Amniotic epithelial cell (primary cell): Measurements from ENCODE around the gene DSC1.
"Not testable (repeated sequence)": the region's sequence is repeated elsewhere in the genome, so short reads cannot be mapped to it uniquely, and the experiment has no call there.

Experiments used
- DNase-seq: peaks from one replicate; pipeline ENCODE4 v3.0.0-alpha.2; 2010; ENCODE audit warnings: low read depth

The DSC1 gene

DNA sequence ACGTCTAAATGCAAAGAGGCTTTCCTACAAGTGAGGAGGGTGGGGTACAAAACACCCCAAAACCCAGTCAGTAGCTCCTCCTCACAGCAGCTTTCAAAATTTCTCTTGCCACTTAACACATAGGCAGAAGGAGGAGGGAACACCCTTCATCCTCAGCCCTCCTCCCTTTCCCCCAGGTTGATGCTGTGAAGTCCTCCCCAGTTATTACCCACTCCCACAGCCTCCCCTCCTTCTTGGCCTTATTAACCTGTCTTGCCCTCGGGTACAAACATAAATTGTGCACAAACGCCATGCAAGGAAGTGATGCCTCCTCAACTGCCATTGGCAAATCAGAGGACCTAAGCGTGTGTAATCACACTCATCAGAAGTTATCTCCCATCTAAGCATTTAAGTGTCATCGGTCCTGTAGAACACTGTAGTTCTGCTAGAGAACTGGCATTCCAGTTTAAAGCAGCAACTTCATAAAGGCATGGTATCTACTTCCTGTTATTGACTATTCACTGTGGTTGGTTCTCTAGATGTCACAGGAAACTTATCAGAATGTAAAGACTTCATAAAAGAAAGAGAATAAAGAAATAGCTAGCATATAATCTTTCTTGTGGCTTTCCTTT lies at the start of gene DSC1:
DSC1 (minus strand) TSS at position 32 of the 611 bp plus-strand sequence. CDS start 262 bp downstream, outside the sequence.
- DNase-seq: no peak

GRCh38 chr18:31211047-31211446 lies 48.4 kb upstream of the DSC1 start:
- DNase-seq: no peak

GRCh38 chr18:31209041-31209440 lies 46.4 kb upstream of the DSC1 start:
- DNase-seq: no peak

DNA sequence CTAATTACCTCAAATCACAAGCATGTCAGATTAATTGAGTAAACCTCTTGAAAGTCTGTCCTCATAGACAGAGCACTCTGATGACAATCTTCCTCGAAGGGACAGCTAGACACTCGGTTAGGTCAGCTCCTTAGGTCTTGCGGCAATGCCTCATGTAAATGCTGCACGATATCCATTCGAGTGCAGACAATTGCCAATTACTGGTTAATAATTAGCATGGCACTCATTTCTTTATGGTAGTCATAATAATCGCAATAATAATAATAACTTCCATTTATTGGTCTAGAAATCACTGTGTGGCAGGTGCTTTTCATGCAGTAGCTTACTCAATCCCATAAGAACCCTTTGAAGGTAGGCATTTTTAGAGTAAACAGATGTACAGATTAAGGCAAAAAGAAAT lies 44.7 kb upstream of the DSC1 start:
- no peak for DNase-seq

DNA sequence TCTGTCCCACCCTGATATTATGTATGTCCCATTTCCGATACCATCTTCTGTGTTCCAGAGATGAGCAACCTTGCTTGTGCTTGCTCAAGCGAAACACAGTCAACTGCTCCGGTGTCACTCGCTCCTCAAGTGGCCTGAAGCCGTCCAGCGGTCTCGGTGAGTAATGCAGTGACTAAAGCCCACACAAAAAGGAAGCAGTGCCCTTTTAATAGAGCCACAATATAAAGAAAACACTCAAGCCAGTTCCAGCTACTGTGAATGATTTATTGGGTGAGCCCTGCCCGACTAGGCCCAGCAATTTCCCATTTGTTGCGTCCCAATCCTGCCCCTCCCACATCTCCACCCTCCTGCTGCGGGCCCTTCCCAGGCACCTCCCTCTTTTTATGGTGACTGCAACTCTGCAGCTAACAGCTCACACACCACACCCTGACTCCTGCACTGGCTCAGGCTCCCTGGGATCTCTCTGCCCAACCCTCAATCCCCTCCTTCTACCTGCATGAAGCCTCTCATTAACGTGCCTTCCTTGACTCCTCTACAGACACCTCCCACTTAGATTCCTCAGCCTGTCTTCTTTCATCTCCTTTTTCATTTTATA lies 44.2 kb upstream of the DSC1 start:
- peak; percentile 51 for DNase-seq

- no peak for DNase-seq
Observed at GRCh38 chr18:31206071-31206470, 43.4 kb upstream of the DSC1 start.

- DNase-seq: no peak
Observed at GRCh38 chr18:31205273-31205672, 42.6 kb upstream of the DSC1 start.

GRCh38 chr18:31204833-31205232 lies 42.2 kb upstream of the DSC1 start:
- no peak for DNase-seq

DNA sequence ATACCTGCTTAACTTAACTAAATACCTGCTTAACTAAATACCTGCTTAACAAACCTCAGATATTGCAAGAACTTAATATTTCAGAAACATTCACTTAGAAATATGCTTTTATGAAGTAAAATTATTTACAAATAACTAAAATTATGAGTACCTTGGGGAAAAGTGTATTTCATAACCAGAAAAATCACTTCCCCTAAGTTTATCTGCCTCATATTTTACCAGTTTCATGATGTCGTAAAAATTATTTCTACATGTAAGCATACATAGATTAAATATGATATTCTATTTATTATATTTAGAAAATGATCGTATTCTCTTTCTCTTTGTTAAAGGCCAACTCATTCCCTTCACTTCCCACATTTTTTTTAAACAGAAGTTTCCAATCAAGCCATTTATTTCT lies 41.5 kb upstream of the DSC1 start:
- no peak for DNase-seq

DNA sequence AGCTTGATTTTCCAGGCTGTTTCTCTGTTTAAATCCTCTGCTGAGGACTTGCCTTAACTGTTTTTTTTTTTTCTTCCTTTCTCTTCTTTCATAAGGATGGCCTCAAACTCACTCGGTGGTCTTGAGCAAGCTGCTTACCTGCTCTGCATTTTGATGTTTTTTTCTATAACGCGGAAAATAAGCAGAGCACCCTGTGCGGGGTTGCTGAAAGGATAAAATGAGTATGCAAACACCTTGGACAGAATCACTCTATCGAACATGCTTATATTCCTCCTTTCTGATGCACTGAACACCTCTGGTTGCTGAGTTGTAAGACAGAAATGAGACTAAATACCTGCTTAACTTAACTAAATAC lies 41.1 kb upstream of the DSC1 start:
- DNase-seq: no peak

DNA sequence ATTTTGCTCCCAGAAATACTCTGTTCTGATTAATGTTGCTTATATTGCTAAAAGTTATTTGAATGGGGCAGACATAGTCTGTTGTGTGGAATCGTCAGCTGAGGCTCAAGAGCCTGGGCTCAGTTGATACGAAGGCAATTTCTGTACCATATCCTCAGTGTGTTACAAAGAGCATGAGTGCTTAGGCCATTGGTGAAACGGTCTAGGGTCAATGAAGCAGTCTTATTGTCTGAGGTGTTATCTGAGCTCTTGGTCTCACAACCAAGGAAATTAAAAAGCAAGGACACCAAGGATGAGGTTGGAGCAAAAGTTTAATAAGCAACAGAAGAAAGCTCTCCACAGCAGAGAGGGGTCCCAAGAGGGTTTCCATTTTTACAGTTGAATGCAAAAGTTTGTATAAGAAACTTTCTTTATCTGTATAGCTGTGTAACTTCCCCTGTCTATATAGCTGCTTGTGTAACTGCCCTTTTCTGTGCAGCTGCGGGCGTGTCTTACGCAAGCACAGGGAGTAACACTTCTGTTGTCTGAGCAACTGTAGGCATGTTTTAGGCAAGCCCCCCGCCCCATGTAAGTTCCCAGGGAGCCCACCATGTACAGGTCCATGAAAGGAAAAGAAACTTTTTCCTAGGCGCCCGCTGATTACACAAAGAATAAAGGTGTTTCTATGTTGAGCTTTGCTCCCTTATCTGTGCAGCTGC lies 40.6 kb upstream of the DSC1 start:
- DNase-seq: peak; percentile 48

DNA sequence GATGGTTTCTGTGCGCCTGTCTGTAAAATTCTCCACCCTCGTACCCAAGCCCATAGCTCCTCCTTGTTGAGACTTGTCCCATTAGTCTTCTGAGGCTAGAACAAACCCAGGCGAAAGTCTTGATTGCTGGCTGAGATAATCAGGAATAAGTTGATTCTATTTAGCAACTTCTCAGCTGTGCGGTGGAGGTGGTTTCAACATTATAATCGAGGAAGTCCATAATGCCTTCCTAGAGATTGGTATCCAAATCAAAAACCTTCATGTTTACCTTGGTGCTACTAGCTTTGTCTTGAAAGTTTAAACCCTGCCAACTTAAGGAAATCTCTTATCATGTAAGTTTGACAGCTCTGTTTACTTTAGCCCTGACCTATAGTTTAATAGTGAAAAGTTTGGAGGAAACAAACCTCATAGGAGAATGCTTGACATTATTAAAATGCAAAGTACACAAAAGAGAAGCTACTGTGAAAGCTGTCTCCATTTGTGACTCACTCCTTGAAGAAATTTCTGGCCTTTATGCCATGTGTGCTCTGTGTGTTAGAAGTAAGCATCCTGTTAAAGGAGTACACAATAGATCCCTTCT lies 36.6 kb upstream of the DSC1 start:
- peak; percentile 44 for DNase-seq

- DNase-seq: peak; percentile 34
Observed at GRCh38 chr18:31197676-31198075, 35.0 kb upstream of the DSC1 start.

GRCh38 chr18:31195063-31195462 lies 32.4 kb upstream of the DSC1 start:
- no peak for DNase-seq

GRCh38 chr18:31192086-31192776 lies 29.6 kb upstream of the DSC1 start:
- DNase-seq: no peak

DNA sequence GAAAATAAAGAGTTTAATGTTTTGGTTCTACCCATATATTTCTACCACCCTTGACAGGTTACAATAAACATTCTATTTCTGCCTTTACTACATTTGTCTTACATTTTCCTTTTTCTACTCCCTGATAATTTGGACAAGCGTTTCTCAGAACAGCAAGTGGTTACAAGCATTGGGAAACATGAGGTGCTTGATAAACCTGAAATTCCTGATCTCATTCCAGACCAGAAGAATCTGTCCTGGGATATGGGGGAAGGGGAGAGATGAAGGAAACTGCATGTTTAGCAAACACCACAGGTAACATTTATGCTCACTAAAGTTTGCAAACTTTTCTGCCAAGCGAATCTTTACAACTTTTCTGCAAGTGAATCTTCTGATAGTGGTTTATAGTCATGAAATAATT lies 28.3 kb upstream of the DSC1 start:
- no peak for DNase-seq

- DNase-seq: no peak
Observed at GRCh38 chr18:31189757-31190156, 27.1 kb upstream of the DSC1 start.

- DNase-seq: peak; percentile 36
Observed at GRCh38 chr18:31185186-31185950, 22.7 kb upstream of the DSC1 start.

DNA sequence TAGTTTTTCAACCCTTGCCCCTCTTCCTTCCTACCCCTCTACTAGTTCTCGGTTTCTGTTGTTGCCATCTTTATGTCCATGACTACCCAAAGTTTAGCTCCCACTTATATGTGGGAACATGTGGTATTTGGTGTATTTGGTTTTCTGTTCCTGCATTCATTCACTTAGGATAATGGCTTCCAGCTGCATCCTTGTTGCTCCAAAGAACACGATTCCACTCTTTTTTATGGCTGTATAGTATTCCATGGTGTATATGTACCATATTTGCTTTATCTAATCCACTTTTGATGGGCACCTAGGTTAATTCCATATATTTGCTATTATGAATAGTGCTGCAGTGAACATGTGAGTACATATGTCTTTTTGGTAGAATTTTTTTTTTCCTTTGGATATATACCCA lies 20.6 kb upstream of the DSC1 start:
- DNase-seq: no peak

DNA sequence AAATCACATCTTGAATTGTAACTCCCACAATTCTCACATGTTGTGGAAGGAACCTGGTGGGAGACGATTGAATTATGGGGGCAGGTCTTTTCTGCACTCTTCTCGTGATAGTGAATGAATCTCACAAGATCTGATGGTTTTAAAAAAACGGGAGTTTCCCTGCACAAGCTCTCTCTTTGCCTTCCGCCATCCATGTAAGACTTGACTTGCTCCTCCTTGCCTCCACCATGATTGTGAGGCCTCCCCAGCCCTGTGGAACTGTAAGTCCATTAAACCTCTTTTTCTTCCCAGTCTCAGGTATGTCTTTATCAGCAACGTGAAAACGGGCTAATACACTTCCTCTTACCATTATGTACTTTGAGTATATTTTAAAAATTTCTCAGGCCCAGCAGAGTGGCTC lies 14.7 kb upstream of the DSC1 start:
- DNase-seq: not testable (repeated sequence)

DNA sequence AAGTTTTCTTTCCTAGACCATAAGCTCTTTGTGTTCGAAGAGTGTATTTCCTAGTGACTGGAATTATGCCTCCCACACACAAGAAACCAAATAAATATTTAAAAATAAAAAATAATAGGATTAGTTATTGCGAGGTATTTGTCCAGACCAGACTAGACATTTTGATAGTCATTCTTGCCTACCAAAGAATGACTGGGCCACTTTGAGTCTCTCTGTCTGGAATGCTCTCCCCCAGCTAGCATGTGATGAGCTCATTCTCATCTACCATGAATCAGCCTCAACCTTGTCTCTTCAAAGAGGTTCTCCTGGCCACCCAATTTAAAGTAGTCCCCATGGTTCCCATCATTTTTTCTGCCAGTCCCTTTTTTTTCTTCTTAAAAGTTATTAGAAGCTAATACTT lies 13.9 kb upstream of the DSC1 start:
- DNase-seq: peak; percentile 27
